A172 (cell line): Measurements from ENCODE around the gene SHISA4. TPM values are rescaled to one million over a fixed set of nuclear protein-coding genes. Genes with fewer than 3 reads are reported as not detected.
"Not testable (repeated sequence)": the region's sequence is repeated elsewhere in the genome, so short reads cannot be mapped to it uniquely, and the experiment has no call there.

ENCODE experiments used
- DNase-seq: peaks from one replicate; pipeline ENCODE4 v3.0.0-alpha.2; 2015; ENCODE audit warnings: low spot score
- total RNA-seq: library from RNA; depleted of rRNA; stranded (reverse); fragments of >200 nt; shearing (Covaris generic); gene quantifications from 2 replicates; pipeline ENCODE4 v1.2.3, GENCODE V29; 2014

SHISA4 gene
- total RNA-seq, 1 experiment from 2014 or later, result 49.5 TPM

DNA sequence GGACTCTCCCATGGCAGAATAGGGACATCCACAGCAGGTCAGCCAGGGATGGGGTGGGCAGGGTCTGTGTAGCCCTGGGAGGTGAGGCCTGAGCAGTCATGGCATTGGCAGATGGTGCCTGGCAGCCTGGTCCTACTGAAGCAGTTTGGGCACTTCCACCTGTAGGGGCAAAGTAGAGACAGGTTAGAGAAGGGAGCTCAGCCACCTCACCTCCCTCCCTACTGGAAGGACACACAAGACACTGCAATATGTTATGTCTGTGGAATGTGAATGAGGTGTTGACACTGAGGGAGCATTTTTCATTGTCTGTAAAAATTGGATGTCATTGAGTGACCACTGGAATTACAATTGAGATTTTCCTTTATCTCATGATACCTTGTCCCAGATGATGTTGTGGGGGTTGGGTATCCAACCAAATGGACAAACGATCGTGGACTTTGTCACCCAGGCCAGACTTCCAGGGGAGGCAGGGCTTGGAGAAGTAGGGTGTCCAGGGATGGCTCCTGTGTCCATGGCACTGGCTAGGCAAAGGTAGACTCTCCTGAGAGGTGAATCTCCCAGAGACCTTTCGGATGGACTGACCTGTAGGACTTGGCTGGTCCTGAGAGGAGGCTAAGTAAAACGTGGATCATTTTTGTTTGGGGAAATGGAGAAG lies 9.7 kb downstream of the SHISA4 start:
- no peak for DNase-seq

DNA sequence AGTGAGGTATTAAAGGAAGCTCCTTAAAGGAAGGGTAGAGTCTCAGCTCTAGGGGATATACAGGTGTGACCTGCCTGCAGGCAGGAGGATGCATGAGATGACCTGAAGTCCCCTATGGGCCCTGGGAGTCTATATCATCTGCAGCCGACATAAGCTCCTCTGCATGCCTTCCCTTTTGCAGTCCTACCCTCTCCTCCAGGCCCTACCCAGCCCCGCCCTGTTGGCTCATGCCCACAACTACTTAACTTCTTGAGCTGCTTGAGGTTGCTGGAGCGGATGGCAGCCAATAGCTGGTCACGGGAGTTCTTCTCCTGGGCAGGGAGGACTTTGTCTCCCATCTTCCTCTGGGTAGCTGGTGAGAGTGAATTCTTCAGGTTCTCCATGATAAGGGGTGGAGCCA lies 10.3 kb downstream of the SHISA4 start:
- DNase-seq, result no peak

DNA sequence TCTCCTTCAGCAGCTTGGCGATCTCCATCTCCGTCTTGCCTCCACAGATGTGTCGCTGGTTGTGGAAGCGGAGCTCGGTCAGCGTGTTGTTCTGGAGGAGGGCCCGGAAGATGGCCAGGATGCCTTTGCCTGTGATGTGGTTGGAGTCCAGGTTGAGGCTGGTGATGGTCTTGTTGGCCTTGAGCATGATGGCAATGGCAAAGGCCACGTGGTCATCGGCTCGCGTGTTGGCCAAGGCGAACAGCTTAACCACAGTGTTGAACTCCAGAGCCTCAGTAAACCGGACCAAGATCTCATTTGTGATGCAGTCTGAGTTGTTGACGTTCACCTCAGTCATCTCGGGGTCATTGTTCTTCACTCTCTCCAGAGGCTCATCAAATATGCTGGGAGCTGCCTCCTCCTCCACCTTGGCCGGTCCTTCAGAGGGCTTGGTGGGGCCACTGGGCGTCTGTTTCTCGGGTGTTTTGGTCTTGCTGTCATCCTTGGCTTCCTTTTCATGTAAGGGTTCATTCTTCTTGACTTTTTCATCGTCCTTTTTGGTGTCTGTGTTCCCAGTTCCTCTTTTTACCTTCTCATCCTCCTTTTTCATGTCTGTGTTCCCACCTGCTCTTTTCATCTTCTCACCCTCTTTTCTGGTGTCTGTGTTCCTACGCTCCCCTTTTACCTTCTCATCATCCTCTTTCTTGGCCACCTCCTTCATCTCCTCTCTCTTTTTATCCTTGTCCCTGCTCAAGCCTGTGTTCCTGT lies 11.2 kb downstream of the SHISA4 start:
- no peak for DNase-seq

DNA sequence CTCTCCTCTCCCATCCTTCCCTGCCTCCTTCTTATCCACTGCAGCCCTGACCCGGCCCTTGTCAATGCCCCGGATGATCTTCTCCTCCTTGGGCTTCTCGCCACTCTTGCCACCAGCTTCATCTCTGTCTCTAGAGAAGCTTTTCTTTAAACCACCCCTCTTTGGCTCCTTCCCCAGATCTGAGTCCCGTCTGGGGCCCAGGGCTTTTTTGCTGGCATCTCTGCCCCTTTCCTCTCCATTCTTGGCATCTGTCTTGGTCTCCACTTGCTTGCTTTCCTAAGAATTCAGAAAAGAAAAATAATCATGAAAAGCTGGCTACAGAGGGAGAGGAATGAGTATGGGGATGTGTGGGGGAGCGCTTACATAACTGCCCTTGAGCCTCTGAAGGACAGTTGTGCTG lies 11.8 kb downstream of the SHISA4 start:
- DNase-seq, result no peak

DNA sequence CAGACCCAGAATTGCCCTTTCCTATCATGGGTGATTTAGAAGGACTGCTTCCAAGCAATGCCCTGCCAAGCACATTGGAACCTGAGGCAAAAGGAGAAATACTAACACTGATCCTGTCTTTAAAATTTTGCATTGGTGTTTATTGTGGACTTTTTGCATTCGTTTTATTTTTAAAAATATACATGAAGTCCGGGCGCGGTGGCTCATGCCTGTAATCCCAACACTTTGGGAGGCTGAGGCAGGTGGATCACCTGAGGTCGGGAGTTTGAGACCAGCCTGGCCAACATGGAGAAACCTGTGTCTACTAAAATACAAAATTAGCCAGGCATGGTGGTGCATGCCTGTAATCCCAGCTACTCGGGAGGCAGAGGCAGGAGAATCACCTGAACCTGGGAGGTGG lies 12.3 kb downstream of the SHISA4 start:
- not testable (repeated sequence) for DNase-seq

DNA sequence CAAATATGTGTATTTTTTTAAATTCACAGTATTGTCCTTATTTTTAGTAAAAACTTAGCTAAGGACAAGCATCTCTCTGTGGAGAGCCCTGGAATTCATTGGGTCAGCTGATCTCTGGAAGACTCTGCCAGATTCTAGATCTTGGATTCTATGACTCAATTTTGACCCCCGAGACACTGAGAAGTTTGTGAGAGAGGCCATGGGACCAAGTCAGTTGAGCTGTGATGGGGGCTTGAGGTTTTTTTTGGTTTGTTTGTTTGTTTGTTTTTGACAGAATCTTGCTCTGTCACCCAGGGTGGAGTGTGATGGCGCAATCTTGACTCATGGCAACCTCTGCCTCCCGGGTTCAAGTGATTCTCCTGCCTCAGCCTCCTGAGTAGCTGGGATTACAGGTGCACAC lies 13.5 kb downstream of the SHISA4 start:
- DNase-seq, result no peak

DNA sequence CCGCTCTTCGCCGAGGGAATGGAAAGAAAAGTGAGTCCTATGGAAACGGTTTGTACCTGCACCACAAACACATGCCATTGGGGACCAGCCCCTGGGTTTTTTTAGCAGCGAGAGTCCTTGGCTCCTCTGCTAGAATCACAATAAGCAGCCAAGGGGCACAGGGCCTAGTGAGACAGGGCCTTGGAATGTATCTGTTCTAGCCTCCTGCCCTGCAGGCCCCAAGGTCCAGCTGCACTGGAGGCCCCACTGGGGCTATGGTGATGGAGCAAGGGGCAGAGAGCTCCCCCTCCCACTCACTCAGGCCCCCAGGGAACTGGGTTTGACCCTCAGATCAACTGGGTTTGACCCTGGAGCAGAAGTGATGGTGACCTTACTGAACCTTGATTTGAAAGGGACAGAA lies 14.4 kb downstream of the SHISA4 start:
- no peak for DNase-seq

DNA sequence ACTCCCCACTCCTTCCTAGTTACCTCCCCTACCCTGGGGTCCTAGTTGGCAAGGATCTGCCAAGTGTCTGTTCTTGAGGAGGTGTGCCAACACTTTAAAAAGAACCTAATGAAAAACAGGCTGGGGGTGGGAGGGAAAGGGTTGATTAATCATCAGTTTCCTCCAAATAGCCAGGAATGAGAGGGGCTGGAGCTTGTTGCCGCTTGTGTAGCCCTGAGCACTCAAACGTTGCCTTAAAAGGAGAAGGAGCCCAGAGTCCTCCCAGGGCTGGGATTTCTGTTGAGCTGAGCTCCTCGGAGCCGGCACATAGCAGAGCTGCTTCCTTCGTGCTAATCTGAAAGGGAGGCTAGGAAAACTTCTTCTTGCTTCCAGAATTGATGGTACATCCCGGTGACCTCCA lies 15.9 kb downstream of the SHISA4 start:
- no peak for DNase-seq

DNA sequence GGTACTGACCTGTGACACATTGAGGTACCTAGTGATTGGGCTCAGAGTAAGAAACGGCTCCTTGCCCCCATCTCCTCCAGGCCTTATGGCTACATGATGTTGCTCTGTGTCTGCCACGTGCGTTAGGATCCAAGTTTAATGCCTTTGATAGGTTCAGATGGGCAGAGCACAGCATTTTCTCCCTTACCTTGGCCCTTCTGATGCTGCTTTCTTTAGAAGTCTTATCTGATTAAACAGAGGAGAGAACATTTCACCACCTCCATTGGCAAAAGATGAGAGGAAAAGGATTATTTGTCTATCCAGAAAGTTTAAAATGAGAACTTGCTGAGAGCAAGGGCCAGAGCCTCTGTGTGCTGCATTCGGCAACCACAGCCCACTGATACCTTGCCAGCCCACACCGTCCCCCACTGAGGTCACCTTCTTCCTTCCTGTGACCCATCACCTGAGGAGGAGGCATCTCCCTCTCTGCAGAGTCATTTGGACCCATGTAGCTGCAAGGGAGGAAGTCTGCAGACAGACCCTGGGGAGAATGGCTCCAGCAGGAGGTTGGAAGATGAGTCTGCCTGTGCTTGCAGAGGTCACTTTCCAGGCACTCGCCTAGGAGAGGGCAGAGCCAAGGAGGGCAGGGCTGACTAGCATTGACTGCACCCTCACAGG lies 16.7 kb downstream of the SHISA4 start:
- no peak for DNase-seq

DNA sequence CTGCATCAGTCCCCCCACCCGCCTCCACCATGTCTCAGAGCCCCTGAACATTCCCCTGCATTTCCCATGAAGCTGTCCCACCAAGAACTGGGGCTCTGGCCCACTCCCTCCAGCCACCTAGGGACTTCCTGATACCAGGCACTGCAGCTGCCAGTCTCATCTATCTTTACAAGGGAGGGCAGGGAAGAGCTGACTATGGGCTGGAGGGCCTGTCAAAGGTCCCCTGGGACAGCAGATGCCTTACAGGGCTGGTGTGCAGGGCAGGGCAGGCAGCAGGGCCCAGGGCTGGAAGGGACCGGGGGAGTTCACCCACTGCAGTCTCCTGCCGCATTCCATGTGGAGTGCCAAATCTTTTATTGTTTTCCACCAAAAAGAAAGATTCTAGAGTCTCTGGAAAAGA lies 17.6 kb downstream of the SHISA4 start:
- DNase-seq, result no peak

DNA sequence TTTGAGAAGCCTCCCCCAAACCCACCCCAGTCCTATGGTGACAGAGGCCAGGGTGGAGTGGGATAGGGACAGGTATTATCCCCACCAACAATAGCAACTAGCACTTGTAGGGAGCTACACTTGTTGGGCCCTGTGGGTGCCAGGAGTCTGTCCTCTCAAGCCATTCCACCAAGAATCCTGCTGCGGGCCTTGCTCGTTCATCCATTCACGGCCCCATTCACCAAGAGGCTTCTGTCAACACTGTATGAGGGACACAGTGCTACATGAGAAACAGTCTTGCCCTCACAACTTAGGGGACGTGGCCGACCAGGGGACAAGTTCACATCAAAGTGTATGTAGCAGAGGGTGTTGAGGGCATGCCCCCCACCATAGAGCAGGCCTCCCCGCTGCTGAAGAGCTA lies 18.9 kb downstream of the SHISA4 start:
- DNase-seq, result no peak

DNA sequence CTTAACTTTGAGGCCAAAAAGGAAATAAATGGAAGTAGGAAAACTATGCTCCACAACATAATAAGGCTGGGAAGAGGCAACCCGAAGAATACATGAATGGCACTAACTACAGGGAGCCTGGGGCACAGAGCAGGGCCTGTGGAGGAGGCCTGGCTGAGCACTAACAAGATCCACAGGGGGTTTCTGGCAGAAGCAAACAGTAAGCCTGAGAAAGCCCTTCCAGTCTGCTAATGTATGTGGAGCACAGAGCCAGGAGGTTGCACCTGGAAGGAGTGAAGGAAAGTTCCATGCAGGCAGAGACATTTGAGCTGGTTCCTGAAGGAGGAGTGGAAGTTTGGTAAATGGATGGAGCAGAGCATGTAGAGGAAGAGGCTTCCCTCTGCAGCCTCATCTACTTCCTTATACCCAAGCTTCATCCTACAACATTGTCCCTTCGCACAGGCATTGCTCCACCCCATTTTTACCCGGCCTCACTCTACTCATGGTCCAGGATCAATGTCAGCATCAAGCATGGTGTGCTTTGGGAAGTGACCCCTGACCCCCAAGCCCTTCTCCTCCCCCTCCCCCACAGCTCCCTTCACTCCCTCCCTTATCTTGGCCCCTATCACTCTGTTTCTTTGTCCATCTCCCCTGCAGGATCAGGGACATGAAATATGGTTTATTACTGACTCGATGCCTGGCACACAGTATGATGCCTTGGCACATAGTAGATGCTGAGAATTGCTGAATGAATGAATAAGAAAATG lies 23.3 kb downstream of the SHISA4 start:
- no peak for DNase-seq

DNA sequence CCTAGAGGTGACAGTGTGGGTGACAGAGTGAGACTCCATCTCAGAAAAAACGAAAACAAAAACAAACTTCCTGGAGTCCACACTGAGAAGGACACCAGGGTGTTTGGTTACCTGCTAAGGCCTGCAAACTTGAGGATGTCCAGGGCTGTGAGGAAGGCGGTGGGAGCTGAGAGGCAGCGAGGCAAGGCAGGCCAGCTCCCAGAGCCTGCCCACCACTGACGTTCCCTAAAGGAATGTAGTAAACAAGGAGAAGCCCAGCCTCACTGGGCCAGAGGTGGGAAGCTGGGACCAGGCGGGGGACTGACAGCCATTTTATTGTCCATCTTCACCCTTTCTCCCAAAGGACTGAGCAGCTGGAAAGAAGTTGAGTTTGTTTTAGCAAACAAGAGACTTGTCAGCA lies 24.1 kb downstream of the SHISA4 start:
- DNase-seq, result no peak

DNA sequence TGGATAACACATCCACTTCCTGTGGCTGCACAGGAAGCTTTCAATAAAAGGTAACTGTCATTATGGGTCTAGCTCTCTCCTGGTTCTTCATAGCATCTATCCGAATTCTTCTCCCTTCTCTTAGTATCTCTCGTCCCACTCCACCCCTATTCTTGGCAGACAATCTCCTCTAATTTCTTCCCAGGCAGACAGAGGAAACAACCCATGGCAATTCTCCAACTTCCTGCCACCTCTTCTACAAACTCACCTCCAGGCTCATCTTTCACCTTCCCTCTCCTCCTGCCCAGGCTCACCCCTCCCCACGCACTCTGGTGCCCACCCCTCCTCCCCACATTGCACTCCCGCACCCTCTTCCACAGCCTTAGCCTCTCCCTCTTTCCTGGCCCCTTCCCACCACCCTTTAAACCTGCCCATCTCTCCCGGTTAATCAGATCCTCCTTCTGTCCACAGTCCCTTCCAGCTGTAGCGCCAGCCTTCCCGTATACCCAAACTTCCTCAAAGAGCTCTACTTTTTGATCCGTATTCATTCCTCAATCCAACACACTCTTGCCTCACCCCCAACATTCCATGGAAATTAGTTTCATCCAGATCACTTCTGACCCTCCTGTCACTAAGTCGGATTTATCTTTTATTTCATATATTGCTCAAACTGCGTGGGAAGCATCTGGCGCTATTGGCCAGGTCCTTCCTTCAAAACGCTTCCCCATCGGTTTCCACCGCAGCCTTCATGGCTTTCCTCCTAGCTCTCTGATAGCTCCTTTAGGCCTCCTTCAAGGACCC lies 25.9 kb downstream of the SHISA4 start:
- DNase-seq, result no peak

DNA sequence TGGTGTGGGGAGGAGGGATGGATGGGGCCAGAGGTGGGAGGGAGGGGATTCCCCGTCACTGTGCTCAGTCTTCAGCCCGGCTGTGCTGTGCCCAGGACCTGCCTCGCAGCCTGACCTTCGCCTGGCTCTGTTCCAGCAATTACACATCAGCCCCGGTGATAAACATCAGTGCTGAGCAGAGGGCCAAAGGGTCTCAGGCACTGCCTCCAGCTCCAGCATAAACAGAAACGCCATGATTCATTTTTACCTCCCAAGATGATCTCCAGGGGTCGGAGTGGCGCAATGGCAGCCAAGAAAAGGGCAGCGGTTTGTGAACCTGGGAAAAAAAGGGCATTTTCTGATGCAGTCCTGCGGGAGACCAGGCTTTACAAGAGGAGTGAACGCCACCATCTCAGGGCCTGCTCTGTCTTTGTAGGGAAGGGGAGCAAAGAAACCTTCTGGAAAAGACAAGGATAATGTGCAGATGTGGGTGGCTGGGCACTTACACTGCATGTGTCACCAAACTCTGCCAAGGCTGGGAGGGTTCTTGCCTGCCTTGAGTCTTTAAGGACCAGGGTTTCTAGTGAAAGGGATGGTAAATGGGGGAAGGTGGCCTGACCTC lies 28.1 kb downstream of the SHISA4 start:
- peak; percentile 86 for DNase-seq

DNA sequence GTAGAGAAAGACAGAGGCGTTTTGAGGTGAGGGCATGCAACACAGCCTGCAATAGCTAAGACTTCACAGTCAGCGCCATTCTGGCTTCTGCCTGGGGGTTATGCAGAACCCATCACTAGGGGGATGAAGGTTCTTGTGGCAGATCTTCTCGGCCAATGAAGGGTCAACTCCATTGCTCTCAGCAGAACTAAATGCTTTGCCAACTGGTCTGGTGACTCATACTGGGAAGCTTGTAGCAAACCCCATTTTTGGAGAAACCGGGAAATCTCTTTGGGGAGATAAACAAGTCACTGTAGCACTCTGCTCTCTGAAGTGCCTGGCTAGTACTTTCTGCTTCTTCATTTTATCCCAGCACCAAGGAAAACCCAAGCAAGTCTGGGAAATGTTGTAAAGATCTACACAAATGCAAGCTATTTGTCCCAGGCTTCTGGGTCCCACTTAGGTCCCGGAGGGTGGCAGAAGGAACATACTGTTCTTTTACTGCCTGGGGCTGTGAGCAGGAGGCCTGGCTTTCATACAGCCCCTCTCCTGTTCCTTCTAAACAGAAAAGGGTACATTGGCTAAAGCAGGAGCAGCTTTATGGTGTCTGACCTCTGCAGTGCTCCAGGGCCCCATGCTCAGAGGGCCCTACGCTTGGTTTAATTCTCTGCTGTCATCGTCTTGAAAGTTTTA lies 28.8 kb downstream of the SHISA4 start:
- DNase-seq, result peak; percentile 82

DNA sequence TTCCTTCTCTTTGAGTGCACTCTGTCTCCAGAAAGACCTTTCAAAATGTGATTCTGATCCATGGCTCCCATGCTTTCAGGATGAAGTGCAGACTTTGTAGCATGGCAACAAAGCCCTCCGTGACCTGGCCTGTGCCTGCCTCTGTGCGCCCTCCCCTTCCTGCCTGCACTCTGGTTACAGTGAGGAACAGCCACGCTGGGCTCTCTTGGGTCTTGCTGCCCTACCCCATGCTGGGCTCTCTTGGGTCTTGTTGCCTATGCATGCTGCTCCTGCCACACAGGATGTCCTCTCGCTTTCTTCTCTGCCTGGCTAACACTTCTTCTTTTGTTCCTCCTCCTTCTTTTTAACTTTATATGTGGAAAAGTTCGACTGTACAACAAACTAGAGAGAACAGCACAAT lies 29.6 kb downstream of the SHISA4 start:
- no peak for DNase-seq

DNA sequence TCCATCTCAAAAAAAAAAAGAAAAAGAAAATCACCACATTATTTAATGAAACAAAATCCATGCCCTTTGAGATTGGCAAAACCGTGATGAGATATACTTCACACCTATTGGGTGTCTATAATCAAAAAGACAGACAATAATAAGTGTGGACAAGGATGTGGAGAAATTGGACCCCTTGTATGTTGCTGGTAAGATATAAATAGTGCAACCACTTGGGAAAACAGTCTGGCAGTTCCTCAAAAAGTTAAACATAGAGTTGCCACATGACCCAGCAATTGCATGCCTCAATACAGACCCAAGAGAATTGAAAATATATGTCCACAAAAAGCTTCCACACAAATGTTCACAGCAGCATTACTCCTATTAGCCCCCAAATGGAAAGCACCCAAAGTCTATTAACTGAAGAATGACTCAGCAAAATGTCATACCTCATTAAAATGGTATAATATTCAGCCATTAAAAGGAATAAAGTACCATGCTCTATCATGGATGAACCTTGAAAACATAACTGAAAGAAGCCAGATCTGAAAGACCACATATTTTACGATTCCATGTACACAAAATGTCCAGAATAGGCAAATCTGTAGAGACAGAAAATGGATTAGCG lies 33.4 kb downstream of the SHISA4 start:
- no peak for DNase-seq

DNA sequence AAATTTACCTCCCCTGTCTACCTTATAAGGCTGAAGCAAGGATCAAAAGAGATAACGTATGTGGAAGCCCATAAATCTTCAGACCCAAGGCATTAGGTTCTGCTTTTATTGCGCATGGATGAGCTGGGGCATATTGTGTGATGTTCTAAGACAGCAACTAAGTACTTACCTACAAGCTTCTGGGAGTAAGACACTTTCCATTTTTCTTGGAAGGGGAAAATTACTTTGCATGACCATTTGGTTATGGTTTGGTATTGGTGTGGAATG lies 36.5 kb downstream of the SHISA4 start:
- no peak for DNase-seq

DNA sequence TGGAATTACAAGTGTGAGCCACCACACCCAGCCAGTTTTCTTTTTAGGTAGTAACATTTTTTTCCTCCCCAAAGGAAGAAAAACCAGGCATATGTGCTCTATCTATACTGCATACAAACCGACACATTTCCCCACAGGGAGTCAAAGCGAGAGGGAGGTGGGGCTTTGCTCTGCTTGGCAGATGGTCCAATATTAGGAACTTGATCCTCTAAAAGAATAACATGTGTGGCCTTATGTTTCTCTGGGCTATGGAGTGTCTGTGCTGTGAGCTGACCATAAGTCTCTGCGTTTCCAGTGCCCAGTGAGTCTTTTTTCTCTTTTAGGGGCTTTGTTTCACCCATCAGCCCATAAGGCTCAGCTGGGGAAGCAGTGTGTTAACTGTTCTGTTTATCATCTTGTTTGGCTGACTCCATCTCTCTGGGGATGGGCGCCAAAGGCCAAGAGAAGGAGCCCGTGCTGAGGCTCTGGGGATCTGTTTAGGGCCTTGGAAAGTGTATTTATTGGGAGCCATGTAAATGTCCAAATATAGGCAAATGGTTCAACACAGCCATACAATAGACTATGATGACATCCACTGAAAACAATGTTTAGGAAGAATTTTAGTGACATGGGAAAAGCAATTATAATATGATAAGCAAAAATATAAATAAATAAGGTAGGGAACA lies 37.4 kb downstream of the SHISA4 start:
- DNase-seq, result no peak
